ENCODE measurements around the gene XK.

GRCh38 chrX:37712458-37712857 is 26.9 kb downstream of the XK start:
- TF ChIP-seq POLR2A (IDR thresholded peaks at IDR 0.05) = no peak
- no peak for TF ChIP-seq CTCF (IDR thresholded peaks at IDR 0.05)
